ENCODE results near the gene TMEM132A.

- TF ChIP-seq EZH2 (IDR thresholded peaks at IDR 0.05; ENCODE audit: borderline replicate concordance, low read depth, low read length, severe bottlenecking) (no peak), CTCF (IDR thresholded peaks at IDR 0.05; ENCODE audit: borderline replicate concordance, extremely low read depth, low read length, poor library complexity, severe bottlenecking) (no peak)
These were observed 62.0 kb downstream of the TMEM132A start for GRCh38 chr11:60985991-60986915.

Data from DND-41 (cell line).